ENCODE measurements around the gene MPP3. TPM values are rescaled to one million over a fixed set of nuclear protein-coding genes. Genes with fewer than 3 reads are reported as not detected.
A peak's percentile ranks its signal among the peaks of the same experiment; 100 is the strongest.

Gene MPP3
- total RNA-seq, 1 experiment from 2014 or later, result 6.9 TPM

- Histone ChIP-seq H2BK12ac (ENCODE audit: insufficient read length, low read depth, low read length) (no peak overlapping the region), H2BK20ac (ENCODE audit: low read depth, low read length, poor library complexity, severe bottlenecking) (no peak overlapping the region), H3K4me2 (ENCODE audit: insufficient read depth, insufficient read length, low read length) (no peak overlapping the region), H3T11ph (ENCODE audit: low read length) (no peak overlapping the region), H2AFZ (ENCODE audit: low read length) (no peak overlapping the region), H3K4ac (ENCODE audit: low read depth, low read length) (no peak overlapping the region), H4K5ac (ENCODE audit: insufficient read length, low read depth, low read length) (no peak overlapping the region), H3K56ac (ENCODE audit: insufficient read length, low read depth, low read length) (no peak overlapping the region), H3K27ac (ENCODE audit: insufficient read length, low read depth, low read length) (no peak overlapping the region), H3K79me1 (ENCODE audit: insufficient read depth, low read depth, low read length, poor library complexity, severe bottlenecking) (no peaks in the 10 kb centered on the region), H3K79me2 (ENCODE audit: insufficient read depth, low read length) (no peaks in the 10 kb centered on the region), H3K9ac (ENCODE audit: extremely low read depth, insufficient read length, low read length) (no peak overlapping the region), H4K8ac (replicated peaks; ENCODE audit: insufficient read length, low read depth, low read length) (no peak overlapping the region), H3K14ac (ENCODE audit: insufficient read depth, low read length) (no peak overlapping the region), H3K9me3 (ENCODE audit: control insufficient read depth, low read depth, low read length) (no peaks in the 10 kb centered on the region), H2AK5ac (ENCODE audit: insufficient read length, low read length) (no peak overlapping the region), H4K91ac (ENCODE audit: insufficient read length, low read depth, low read length) (no peak overlapping the region), H3K4me1 (ENCODE audit: insufficient read depth, low read length) (no peaks in the 10 kb centered on the region), H2BK120ac (ENCODE audit: low read depth, low read length, poor library complexity, severe bottlenecking) (no peak overlapping the region), H3K23ac (ENCODE audit: insufficient read length, low read depth, low read length) (no peak overlapping the region), H4K20me1 (ENCODE audit: control insufficient read depth, insufficient read depth, insufficient read length) (no peaks in the 10 kb centered on the region), H2BK15ac (ENCODE audit: low read depth, low read length) (no peak overlapping the region), H3K23me2 (ENCODE audit: insufficient read length, low read depth, low read length, poor library complexity, severe bottlenecking) (no peaks in the 10 kb centered on the region), H3K18ac (ENCODE audit: insufficient read length, low read depth, low read length) (no peak overlapping the region), H3K27me3 (ENCODE audit: insufficient read depth, low read length) (no peaks in the 10 kb centered on the region), H2BK5ac (ENCODE audit: insufficient read length, low read length) (no peak overlapping the region)
- DNase-seq, result no peak
- no CpG with 5 or more reads among the region's 9 CpGs for WGBS (ENCODE audit: extremely low coverage, insufficient read length, low lambda C conversion rate)
- no peaks in the 10 kb centered on the region for H3K27me3 Mint-ChIP-seq (ENCODE audit: low read depth)
- H3K36me3 Mint-ChIP-seq (ENCODE audit: insufficient read depth in 1 of 3, low read depth in 3 of 3), result peaks cover 0 to 7% (median 0%) of the 10 kb centered on the region in 3 experiments; a peak in 4 of 7 replicates
- peak overlapping the region in 2 of 3 experiments; percentile 57 to 77; a peak in 2 of 7 replicates for H3K27ac Mint-ChIP-seq
- H3K4me3 Mint-ChIP-seq, result no peak overlapping the region; a peak in 1 of 5 replicates
- TF ChIP-seq CTCF (conservative IDR thresholded peaks at IDR 0.05), result no peak
- peaks cover 4 to 7% of the 10 kb centered on the region in 2 experiments for H3K4me1 Mint-ChIP-seq
- no peaks in the 10 kb centered on the region for H3K9me3 Mint-ChIP-seq
Observed at GRCh38 chr17:43817826-43818225, 15.1 kb downstream of the MPP3 start.

Data from H9 (cell line).